K562 treated with DMSO at 1 percent for 12 hours (cell line): Measurements from ENCODE around the gene NCF4. TPM values are rescaled to one million over a fixed set of nuclear protein-coding genes. Genes with fewer than 3 reads are reported as not detected.

Experiments used
- total RNA-seq: library from RNA; unstranded; fragments of 300-600 nt; gene quantifications from 2 replicates; pipeline ENCODE4 v1.2.3, GENCODE V29; 2022; ENCODE audit not compliant: insufficient read depth

NCF4 gene
- 2.4 and 2.6 TPM in 2 replicates for total RNA-seq

GRCh38 chr22:36860821-36861659 lies at the start of gene NCF4:
NCF4 (plus strand) TSS chr22:36861006; CDS start chr22:36861172, 166 bp downstream.

DNA sequence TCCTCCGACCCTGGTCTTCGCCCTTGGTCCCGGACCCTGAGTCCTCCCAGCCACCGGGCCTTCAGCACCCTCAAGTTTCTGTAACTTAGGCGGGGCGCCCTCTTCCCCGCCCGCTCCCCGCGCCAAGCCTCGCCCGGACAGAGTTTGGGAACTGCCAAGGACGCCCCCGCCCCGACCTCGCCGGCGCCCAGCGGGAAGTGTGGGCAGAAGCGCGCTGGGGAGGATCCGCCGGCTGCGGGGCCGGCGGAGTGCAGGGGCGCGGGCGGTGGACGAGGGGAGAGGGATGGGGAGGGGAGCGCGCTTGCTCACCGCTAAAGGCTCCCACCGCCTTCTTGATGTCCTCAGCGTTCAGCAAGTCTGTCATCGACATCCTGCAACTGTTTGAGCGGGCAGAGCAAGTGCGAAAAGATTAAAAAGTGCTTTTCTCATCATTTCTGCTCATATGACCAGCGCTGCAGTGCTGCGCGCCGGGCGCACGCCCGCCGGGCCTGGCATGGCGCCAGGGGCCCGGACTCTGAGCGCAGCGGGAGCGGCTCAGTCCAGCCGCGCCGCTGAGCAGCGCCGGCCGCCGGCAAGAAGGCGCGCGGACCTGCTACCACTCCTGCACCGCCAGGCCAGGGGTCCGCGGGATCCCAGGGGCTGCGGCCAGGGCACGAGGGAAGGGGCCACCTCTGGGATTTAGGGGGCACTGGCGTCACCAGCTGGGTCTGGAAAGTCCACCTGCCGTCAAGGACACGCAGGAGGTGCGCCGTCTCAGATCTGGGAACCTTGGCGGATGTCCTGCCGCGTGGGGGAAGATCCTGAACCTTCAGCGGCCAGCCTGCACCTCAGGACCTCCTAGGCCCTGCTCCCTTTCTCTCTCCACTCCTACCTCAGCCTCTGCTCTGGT lies 43.9 kb upstream of the NCF4 start, which contains the start of gene PVALB:
PVALB (minus strand) TSS at position 400 of the 889 bp plus-strand sequence; CDS start at position 370, 30 bp downstream.

DNA sequence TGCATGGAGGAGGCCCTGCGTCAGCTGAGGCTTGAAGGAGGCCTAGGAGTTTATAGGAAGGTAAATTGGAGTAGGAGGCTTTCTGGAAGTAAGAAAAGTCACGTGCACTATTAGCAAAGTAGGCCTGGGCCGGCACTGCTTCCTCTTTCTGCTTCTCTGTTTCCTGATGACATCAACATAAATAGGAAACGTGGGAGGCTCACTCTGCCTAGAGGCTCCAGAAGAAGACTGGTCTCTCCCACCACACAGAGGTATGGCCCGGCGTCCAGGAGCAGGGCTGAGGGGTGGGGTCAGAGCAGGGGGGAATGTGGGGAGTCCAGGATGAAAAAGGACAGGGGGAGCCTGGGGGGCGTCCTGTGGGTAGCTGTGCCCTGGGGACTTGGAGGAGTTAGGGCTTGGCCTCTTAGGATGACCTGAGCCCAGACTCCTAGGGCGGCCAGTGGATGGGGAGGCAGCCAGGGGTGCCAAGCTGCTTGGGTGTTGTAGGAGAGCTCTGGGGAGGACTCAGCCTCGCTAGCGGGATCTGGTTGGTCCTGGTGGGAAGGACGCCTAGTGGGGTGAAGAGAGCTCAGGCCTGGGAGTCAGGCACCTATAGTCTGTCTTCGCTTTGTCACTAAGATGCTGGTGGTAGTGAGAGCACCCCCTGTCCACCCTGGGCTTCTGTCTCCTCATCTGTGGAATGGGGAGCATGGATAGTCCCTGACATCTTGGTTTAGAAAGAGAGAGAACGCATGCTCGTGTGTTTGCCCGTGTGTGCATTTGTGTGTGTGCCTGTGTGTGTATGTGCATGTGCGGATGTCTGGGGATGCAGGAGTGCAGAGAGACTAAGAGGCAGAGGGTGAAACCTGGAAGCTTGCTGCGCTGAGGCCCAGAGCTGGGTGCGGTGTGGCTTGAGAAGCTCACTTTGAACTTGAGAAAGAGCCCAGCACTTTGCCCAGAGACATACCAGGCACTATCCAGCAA lies 52.9 kb downstream of the NCF4 start, which contains the start of gene CSF2RB:
CSF2RB (plus strand) TSS at position 202 of the 963 bp plus-strand sequence. CDS start 8,580 bp downstream, outside the sequence.

Other genes with a start within 250 kb of the NCF4 start
- not detected in 2 replicates for gene CACNG2, start 157.3 kb upstream of the NCF4 start, total RNA-seq
- gene IFT27, start 84.9 kb upstream of the NCF4 start, total RNA-seq: 4.2 and 5.7 TPM in 2 replicates
- gene PVALB, start 44.0 kb upstream of the NCF4 start, total RNA-seq: not detected in 2 replicates
- gene CSF2RB, start 52.6 kb downstream of the NCF4 start, total RNA-seq: 0.83 TPM in 1 of 2 replicates, not detected in the other
- 41.4 and 58.1 TPM in 2 replicates for gene TST, start 158.4 kb downstream of the NCF4 start, total RNA-seq
- gene MPST, start 158.7 kb downstream of the NCF4 start, total RNA-seq: 124 and 177 TPM in 2 replicates
- gene KCTD17, start 190.7 kb downstream of the NCF4 start, total RNA-seq: not detected in 2 replicates
- gene TMPRSS6, start 248.7 kb downstream of the NCF4 start, total RNA-seq: not detected in 2 replicates